ENCODE results near the gene SFN. TPM values are rescaled to one million over a fixed set of nuclear protein-coding genes. Genes with fewer than 3 reads are reported as not detected.
A peak's percentile ranks its signal among the peaks of the same experiment; 100 is the strongest.

Gene SFN
- total RNA-seq, 1 experiment from 2014 or later = 245 TPM

DNA sequence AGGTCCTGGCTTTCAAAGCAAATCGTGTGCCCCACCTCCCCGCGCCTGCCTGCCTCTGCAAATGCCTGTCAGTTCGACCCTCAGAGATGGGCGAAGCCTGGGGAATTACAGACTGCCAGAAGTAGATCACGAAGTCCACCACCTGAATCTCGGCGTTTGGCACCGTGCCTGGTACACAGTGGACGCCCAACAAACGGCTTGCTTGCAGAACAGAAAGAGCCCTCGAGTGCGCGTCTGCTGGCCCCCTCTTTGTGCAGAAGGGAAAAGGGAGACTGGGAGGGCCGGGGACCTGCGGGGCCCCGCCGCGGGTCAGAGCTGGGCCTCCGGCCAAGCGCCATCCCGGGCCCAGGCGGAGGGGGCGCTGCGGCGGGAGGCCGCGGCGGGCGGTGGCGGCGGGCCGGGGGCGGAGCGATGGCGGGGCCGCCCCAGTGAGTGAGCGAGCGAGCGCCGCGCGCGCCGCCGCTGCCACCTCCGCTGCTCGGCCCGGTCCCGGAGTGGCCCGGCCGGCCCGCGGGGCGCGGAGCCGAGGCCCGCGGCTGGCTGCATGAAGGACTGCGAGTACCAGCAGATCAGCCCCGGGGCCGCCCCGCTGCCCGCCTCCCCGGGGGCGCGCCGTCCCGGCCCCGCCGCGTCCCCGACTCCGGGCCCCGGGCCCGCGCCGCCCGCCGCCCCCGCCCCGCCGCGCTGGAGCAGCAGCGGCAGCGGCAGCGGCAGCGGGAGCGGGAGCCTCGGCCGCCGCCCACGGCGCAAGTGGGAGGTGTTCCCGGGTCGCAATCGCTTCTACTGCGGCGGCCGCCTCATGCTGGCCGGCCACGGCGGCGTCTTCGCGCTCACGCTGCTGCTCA lies 36.5 kb upstream of the SFN start, which contains the start of gene ZDHHC18 (continued):
- TF ChIP-seq REST (IDR thresholded peaks at IDR 0.05; ENCODE audit: low read depth) (no peak), ZFX (IDR thresholded peaks at IDR 0.05) (peak; percentile 62), FOSL1 (IDR thresholded peaks at IDR 0.05; ENCODE audit: low read depth) (no peak), CEBPB (IDR thresholded peaks at IDR 0.05; ENCODE audit: low read depth) (no peak), EZH2 (IDR thresholded peaks at IDR 0.05) (no peak), ZNF274 (IDR thresholded peaks at IDR 0.05; ENCODE audit: low read depth, low read length) (no peak), ELF1 (IDR thresholded peaks at IDR 0.05; ENCODE audit: borderline replicate concordance, low read depth) (no peak)

- no peak for DNase-seq (ENCODE audit: low read depth, low spot score)
- H3K79me2 ChIP-seq (ENCODE audit: insufficient read depth, low read length) = peaks cover 49% of the 10 kb centered on the region
- peaks cover 3 to 13% of the 10 kb centered on the region in 2 experiments; a peak in 2 of 4 replicates for H3K36me3 ChIP-seq (ENCODE audit: control insufficient read depth in 1 of 2, insufficient read depth in 2 of 2, low read length in 2 of 2)
- H3K4me3 ChIP-seq (replicated peaks in 1 of 2; ENCODE audit: low read depth in 1 of 2, low read length in 2 of 2) = peak overlapping the region; percentile 67 to 70
- H3K9me2 ChIP-seq (ENCODE audit: insufficient read depth) = no peaks in the 10 kb centered on the region
- no peaks in the 10 kb centered on the region for H3K9me3 ChIP-seq (ENCODE audit: control insufficient read depth in 1 of 2, insufficient read depth in 1 of 2, low read depth in 1 of 2, low read length in 2 of 2)
- ChIA-PET RAD21 (ENCODE audit: low non-redundant PET in 1 of 2, low total read pairs in 2 of 2, uncharacterized antibody in 2 of 2, unreplicated experiment in 2 of 2) (no interaction called here), POLR2A (no interaction called here), CTCF (no interaction called here)
- H3K4me1 ChIP-seq (ENCODE audit: control insufficient read depth in 1 of 2, insufficient read depth in 2 of 2, low read length in 2 of 2) = peaks cover 23 to 43% of the 10 kb centered on the region in 2 experiments
- BruUV-seq (replicated peaks) = no TSS peak
- intact Hi-C loops (cut with micrococcal nuclease) = no loop called here
- no peaks in the 10 kb centered on the region for H3K27me3 ChIP-seq (ENCODE audit: insufficient read depth, low read length)
- peak overlapping the region; percentile 92 for H3K4me2 ChIP-seq (ENCODE audit: low read length)
- ATAC-seq = no peak
- no peak overlapping the region for H2AFZ ChIP-seq (ENCODE audit: low read depth, low read length, poor library complexity, severe bottlenecking)
- no peaks in the 10 kb centered on the region for H4K20me1 ChIP-seq (ENCODE audit: insufficient read depth)
- peak overlapping the region; percentile 71; the same call in 1 of the 2 replicates for H3K27ac ChIP-seq (ENCODE audit: low read depth, low read length)
- peak overlapping the region; percentile 67 for H3K9ac ChIP-seq (ENCODE audit: low read length)
- TF ChIP-seq, protein P1, sequence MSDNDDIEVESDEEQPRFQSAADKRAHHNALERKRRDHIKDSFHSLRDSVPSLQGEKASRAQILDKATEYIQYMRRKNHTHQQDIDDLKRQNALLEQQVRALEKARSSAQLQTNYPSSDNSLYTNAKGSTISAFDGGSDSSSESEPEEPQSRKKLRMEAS (IDR thresholded peaks at IDR 0.05) = no peak
- no peak for TF ChIP-seq SIN3A (IDR thresholded peaks at IDR 0.05; ENCODE audit: low read depth)
- TF ChIP-seq ZNF274 (IDR thresholded peaks at IDR 0.05; ENCODE audit: low read depth, low read length) = no peak
- TF ChIP-seq YY1 (IDR thresholded peaks at IDR 0.05; ENCODE audit: extremely low read depth, insufficient replicate concordance, low read depth, low read length) = no peak
- no peak for TF ChIP-seq TCF7L2 (IDR thresholded peaks at IDR 0.05; ENCODE audit: borderline replicate concordance, extremely low read depth, insufficient read depth, insufficient read length)
- TF ChIP-seq POLR2AphosphoS5 (IDR thresholded peaks at IDR 0.05; ENCODE audit: low read depth, low read length) = no peak
- no peak for TF ChIP-seq EZH2 (IDR thresholded peaks at IDR 0.05)
- no peak for TF ChIP-seq ELF1 (IDR thresholded peaks at IDR 0.05; ENCODE audit: borderline replicate concordance, low read depth)
- no peak for TF ChIP-seq ATF3 (IDR thresholded peaks at IDR 0.05)
- TF ChIP-seq JUND (IDR thresholded peaks at IDR 0.05) = no peak
- TF ChIP-seq ZFX (IDR thresholded peaks at IDR 0.05) = no peak
- no peak for TF ChIP-seq SP1 (IDR thresholded peaks at IDR 0.05; ENCODE audit: low read depth)
- no peak for TF ChIP-seq CBX3 (IDR thresholded peaks at IDR 0.05; ENCODE audit: low read depth)
- TF ChIP-seq, protein P2, sequence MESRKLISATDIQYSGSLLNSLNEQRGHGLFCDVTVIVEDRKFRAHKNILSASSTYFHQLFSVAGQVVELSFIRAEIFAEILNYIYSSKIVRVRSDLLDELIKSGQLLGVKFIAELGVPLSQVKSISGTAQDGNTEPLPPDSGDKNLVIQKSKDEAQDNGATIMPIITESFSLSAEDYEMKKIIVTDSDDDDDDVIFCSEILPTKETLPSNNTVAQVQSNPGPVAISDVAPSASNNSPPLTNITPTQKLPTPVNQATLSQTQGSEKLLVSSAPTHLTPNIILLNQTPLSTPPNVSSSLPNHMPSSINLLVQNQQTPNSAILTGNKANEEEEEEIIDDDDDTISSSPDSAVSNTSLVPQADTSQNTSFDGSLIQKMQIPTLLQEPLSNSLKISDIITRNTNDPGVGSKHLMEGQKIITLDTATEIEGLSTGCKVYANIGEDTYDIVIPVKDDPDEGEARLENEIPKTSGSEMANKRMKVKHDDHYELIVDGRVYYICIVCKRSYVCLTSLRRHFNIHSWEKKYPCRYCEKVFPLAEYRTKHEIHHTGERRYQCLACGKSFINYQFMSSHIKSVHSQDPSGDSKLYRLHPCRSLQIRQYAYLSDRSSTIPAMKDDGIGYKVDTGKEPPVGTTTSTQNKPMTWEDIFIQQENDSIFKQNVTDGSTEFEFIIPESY (IDR thresholded peaks at IDR 0.05; ENCODE audit: extremely low read depth, insufficient replicate concordance, low read length) = no peak
- no peak for TF ChIP-seq EZH2phosphoT487 (IDR thresholded peaks at IDR 0.05; ENCODE audit: borderline replicate concordance)
- no peak for TF ChIP-seq EGR1 (IDR thresholded peaks at IDR 0.05; ENCODE audit: low read depth)
These were observed 35.8 kb upstream of the SFN start for GRCh38 chr1:26827106-26827604.
